ENCODE measurements around the gene SGSM2.

DNA sequence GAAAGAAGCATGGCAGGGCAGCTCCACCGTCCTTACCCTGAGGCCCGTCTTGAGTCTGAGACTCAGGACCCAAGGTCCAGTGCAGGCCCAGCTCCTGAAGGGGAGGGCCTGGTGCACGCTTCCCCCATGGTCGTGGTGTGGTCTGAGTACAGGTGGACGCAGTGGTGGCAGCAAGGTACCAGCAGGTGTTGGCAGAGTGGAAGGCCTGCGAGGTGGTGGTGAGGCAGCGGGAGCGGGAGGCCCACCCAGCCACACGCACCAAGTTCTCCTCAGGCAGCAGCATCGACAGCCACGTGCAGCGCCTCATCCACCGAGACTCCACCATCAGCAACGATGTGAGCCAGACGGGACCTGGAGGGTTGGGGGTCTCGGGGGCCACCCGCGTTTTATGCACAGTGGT is 35.9 kb downstream of the SGSM2 start:
- TF ChIP-seq EZH2 (IDR thresholded peaks at IDR 0.05; ENCODE audit: borderline replicate concordance, low read length) = no peak
- TF ChIP-seq, protein P1, sequence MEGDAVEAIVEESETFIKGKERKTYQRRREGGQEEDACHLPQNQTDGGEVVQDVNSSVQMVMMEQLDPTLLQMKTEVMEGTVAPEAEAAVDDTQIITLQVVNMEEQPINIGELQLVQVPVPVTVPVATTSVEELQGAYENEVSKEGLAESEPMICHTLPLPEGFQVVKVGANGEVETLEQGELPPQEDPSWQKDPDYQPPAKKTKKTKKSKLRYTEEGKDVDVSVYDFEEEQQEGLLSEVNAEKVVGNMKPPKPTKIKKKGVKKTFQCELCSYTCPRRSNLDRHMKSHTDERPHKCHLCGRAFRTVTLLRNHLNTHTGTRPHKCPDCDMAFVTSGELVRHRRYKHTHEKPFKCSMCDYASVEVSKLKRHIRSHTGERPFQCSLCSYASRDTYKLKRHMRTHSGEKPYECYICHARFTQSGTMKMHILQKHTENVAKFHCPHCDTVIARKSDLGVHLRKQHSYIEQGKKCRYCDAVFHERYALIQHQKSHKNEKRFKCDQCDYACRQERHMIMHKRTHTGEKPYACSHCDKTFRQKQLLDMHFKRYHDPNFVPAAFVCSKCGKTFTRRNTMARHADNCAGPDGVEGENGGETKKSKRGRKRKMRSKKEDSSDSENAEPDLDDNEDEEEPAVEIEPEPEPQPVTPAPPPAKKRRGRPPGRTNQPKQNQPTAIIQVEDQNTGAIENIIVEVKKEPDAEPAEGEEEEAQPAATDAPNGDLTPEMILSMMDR (IDR thresholded peaks at IDR 0.05; ENCODE audit: low read length) = no peak
